HG02588 (cell line): ENCODE data around the gene MCC.

Experiments used
- ATAC-seq: cut with Tn5 transposase; IDR thresholded peaks from one replicate; pipeline ENCODE4 v1.9.1; 2021; ENCODE audit warnings: mild to moderate bottlenecking, moderate library complexity; ENCODE audit not compliant: unreplicated experiment

Gene MCC

GRCh38 chr5:113276001-113276400 is 212.3 kb downstream of the MCC start:
- ATAC-seq: no peak

GRCh38 chr5:113274836-113275414 is 213.3 kb downstream of the MCC start:
- no peak for ATAC-seq

- ATAC-seq: no peak
Observed at GRCh38 chr5:113273948-113274347, 214.3 kb downstream of the MCC start.

GRCh38 chr5:113271745-113272454 is 216.4 kb downstream of the MCC start:
- no peak for ATAC-seq

GRCh38 chr5:113271015-113271414 is 217.2 kb downstream of the MCC start:
- ATAC-seq: no peak

GRCh38 chr5:113270086-113270485 is 218.2 kb downstream of the MCC start:
- ATAC-seq: no peak

GRCh38 chr5:113269023-113269997 is 218.9 kb downstream of the MCC start:
- ATAC-seq: no peak

- no peak for ATAC-seq
Observed at GRCh38 chr5:113268232-113268631, 220.0 kb downstream of the MCC start.

- no peak for ATAC-seq
Observed at GRCh38 chr5:113267361-113267900, 220.8 kb downstream of the MCC start.

- no peak for ATAC-seq
Observed at GRCh38 chr5:113266913-113267227, 221.4 kb downstream of the MCC start.

GRCh38 chr5:113266227-113266912 is 221.9 kb downstream of the MCC start:
- no peak for ATAC-seq

- ATAC-seq: no peak
Observed at GRCh38 chr5:113265190-113265589, 223.1 kb downstream of the MCC start.

- no peak for ATAC-seq
Observed at GRCh38 chr5:113264046-113264445, 224.2 kb downstream of the MCC start.

- no peak for ATAC-seq
Observed at GRCh38 chr5:113263545-113263944, 224.7 kb downstream of the MCC start.

- no peak for ATAC-seq
Observed at GRCh38 chr5:113262674-113263073, 225.6 kb downstream of the MCC start.

GRCh38 chr5:113259034-113259433 is 229.2 kb downstream of the MCC start:
- no peak for ATAC-seq

- no peak for ATAC-seq
Observed at GRCh38 chr5:113257545-113257944, 230.7 kb downstream of the MCC start.

GRCh38 chr5:113256671-113257452 is 231.4 kb downstream of the MCC start:
- ATAC-seq: no peak

GRCh38 chr5:113255579-113256386 is 232.5 kb downstream of the MCC start:
- ATAC-seq: no peak
